ENCODE measurements around the gene TNFAIP3. TPM values are rescaled to one million over a fixed set of nuclear protein-coding genes. Genes with fewer than 3 reads are reported as not detected.
"Not testable (repeated sequence)": the region's sequence is repeated elsewhere in the genome, so short reads cannot be mapped to it uniquely, and the experiment has no call there.

Gene TNFAIP3
- total RNA-seq (2014; rRNA removed; shearing (Covaris generic)), result 1.2 and 1.7 TPM in 2 replicates

- DNase-seq (ENCODE audit: low spot score), result peak; percentile 88
These were observed at the start of gene TNFAIP3 for GRCh38 chr6:137866914-137867684. Gene TNFAIP3 (plus strand): TSS chr6:137867259. CDS start chr6:137871228, 3,969 bp downstream.

- no peak for DNase-seq (ENCODE audit: low spot score)
These were observed 48.6 kb upstream of the TNFAIP3 start for GRCh38 chr6:137818440-137818839.

GRCh38 chr6:137819740-137820139 lies 47.3 kb upstream of the TNFAIP3 start:
- no peak for DNase-seq (ENCODE audit: low spot score)

GRCh38 chr6:137820425-137820824 lies 46.6 kb upstream of the TNFAIP3 start:
- DNase-seq (ENCODE audit: low spot score), result no peak

- DNase-seq (ENCODE audit: low spot score), result no peak
These were observed 46.1 kb upstream of the TNFAIP3 start for GRCh38 chr6:137820952-137821351.

- no peak for DNase-seq (ENCODE audit: low spot score)
These were observed 45.6 kb upstream of the TNFAIP3 start for GRCh38 chr6:137821491-137821890.

- DNase-seq (ENCODE audit: low spot score), result no peak
These were observed 43.1 kb upstream of the TNFAIP3 start for GRCh38 chr6:137823826-137824555.

- DNase-seq (ENCODE audit: low spot score), result no peak
These were observed 42.5 kb upstream of the TNFAIP3 start for GRCh38 chr6:137824556-137824879.

- DNase-seq (ENCODE audit: low spot score), result no peak
These were observed 42.2 kb upstream of the TNFAIP3 start for GRCh38 chr6:137824896-137825295.

GRCh38 chr6:137827411-137827940 lies 39.6 kb upstream of the TNFAIP3 start:
- DNase-seq (ENCODE audit: low spot score), result no peak

GRCh38 chr6:137827977-137828810 lies 38.9 kb upstream of the TNFAIP3 start:
- DNase-seq (ENCODE audit: low spot score), result no peak

- DNase-seq (ENCODE audit: low spot score), result peak; percentile 48
These were observed 37.4 kb upstream of the TNFAIP3 start for GRCh38 chr6:137829641-137830083.

GRCh38 chr6:137830511-137830911 lies 36.5 kb upstream of the TNFAIP3 start:
- no peak for DNase-seq (ENCODE audit: low spot score)

- DNase-seq (ENCODE audit: low spot score), result no peak
These were observed 34.9 kb upstream of the TNFAIP3 start for GRCh38 chr6:137832110-137832509.

GRCh38 chr6:137834508-137834907 lies 32.6 kb upstream of the TNFAIP3 start:
- DNase-seq (ENCODE audit: low spot score), result no peak

- no peak for DNase-seq (ENCODE audit: low spot score)
These were observed 30.3 kb upstream of the TNFAIP3 start for GRCh38 chr6:137836788-137837187.

- DNase-seq (ENCODE audit: low spot score), result not testable (repeated sequence)
These were observed 29.0 kb upstream of the TNFAIP3 start for GRCh38 chr6:137838090-137838489.

GRCh38 chr6:137838597-137838996 lies 28.5 kb upstream of the TNFAIP3 start:
- DNase-seq (ENCODE audit: low spot score), result not testable (repeated sequence)

GRCh38 chr6:137839076-137839475 lies 28.0 kb upstream of the TNFAIP3 start:
- no peak for DNase-seq (ENCODE audit: low spot score)

GRCh38 chr6:137840252-137840651 lies 26.8 kb upstream of the TNFAIP3 start:
- no peak for DNase-seq (ENCODE audit: low spot score)

GRCh38 chr6:137843211-137843610 lies 23.8 kb upstream of the TNFAIP3 start:
- DNase-seq (ENCODE audit: low spot score), result no peak

GRCh38 chr6:137844327-137844726 lies 22.7 kb upstream of the TNFAIP3 start:
- DNase-seq (ENCODE audit: low spot score), result not testable (repeated sequence)

Data from HT-29 (cell line).